A549 treated with Mapracorat at 1 μM for 4 hours (cell line): ENCODE measurements around the gene PTPRH. TPM values are rescaled to one million over a fixed set of nuclear protein-coding genes. Genes with fewer than 3 reads are reported as not detected.

ENCODE experiments used
- total RNA-seq: library from RNA; stranded (reverse); fragments of 200-300 nt; extraction: Qiagen RNA extraction; gene quantifications from 5 replicates; pipeline ENCODE4 v1.2.3, GENCODE V29; 2022

PTPRH gene, protein sequence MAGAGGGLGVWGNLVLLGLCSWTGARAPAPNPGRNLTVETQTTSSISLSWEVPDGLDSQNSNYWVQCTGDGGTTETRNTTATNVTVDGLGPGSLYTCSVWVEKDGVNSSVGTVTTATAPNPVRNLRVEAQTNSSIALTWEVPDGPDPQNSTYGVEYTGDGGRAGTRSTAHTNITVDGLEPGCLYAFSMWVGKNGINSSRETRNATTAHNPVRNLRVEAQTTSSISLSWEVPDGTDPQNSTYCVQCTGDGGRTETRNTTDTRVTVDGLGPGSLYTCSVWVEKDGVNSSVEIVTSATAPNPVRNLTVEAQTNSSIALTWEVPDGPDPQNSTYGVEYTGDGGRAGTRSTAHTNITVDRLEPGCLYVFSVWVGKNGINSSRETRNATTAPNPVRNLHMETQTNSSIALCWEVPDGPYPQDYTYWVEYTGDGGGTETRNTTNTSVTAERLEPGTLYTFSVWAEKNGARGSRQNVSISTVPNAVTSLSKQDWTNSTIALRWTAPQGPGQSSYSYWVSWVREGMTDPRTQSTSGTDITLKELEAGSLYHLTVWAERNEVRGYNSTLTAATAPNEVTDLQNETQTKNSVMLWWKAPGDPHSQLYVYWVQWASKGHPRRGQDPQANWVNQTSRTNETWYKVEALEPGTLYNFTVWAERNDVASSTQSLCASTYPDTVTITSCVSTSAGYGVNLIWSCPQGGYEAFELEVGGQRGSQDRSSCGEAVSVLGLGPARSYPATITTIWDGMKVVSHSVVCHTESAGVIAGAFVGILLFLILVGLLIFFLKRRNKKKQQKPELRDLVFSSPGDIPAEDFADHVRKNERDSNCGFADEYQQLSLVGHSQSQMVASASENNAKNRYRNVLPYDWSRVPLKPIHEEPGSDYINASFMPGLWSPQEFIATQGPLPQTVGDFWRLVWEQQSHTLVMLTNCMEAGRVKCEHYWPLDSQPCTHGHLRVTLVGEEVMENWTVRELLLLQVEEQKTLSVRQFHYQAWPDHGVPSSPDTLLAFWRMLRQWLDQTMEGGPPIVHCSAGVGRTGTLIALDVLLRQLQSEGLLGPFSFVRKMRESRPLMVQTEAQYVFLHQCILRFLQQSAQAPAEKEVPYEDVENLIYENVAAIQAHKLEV
- total RNA-seq: 3.5 to 6.0 TPM (median 5.0 TPM) in 5 replicates

DNA sequence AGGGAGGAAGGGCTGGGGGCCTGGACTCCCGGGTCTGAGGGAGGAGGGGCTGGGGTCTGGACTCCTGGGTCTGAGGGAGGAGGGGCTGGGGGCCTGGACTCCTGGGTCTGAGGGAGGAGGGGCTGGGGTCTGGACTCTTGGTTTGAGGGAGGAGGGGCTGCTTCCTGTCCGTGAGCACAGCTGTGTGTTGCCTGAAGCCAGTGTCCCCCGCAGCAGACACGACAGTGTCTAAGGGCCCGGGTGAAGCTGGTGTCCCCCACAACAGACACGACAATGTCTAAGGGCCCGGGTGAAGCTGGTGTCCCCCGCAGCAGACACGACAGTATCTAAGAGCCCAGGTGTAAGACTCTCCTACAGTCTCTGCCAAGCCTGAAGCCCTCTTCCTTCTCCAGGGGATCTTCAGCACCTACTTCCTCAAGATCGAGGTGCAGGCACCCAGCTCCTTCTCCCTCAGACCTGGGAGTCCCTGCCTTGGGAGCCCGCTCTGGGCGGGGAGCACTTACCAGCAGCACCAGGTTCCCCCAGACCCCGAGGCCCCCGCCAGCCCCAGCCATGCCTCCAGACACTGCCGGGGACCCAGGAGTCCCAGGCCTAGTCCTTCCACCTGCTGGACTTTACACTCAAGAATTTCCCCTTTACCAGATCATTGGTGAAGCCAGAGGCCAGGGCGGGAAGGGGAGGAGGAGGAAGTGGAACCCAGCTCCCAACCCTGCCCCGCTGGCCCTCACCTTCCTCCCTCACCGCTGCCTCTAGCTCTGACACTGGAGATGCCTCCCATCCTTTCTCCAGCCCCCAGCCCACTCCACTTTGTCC lies at the start of gene PTPRH:
TSS of gene PTPRH (minus strand) at position 622 of the 813 bp plus-strand sequence. CDS start at position 554, 68 bp downstream.

GRCh38 chr19:55228403-55229031 lies 19.2 kb upstream of the PTPRH start, which contains the start of gene TMEM86B:
TSS of gene TMEM86B (minus strand) at chr19:55228763. CDS start at chr19:55228741, 22 bp downstream.

GRCh38 chr19:55179606-55180484 lies 29.5 kb downstream of the PTPRH start, which contains the start of gene SYT5:
TSS of gene SYT5 (minus strand) at chr19:55180289. CDS start at chr19:55179041, 1,248 bp downstream.

DNA sequence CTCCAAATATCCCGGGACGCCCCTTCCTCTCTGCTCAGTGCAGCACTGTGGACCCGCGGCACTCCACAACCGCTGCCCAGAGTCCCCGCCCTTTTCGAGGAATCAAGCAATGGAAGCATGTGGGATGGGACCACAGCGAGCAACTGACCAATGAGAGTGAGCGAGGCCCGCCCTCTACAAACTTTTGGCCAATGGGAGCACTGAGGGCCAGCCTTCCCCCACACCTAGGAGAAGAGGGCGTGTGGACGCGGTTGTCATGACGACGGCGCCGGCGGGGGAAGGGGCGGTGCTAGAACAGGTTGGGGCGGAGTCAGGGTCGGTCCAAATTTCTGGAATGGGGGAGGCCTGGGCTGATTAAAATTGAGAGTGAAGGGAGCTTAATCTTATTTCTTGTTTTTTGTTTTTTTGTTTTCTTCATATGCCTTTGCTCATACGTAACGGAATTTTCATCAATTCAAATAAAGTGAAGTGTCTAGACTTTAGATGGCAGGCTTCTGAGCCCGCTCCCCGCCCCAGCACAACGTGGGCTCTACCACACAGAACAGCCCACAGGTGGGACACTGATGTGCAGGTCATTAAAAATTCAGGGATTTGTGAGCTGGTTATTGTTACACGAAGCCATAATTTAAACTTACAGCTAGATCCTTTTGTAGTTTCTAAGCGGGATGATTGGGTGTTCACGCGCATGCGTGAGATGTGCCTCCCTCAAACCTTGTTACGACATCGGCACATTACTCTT lies 42.6 kb downstream of the PTPRH start, which contains the start of gene DNAAF3:
TSS of gene DNAAF3 (minus strand) at position 84 of the 739 bp plus-strand sequence. CDS start 200 bp downstream, outside the sequence.

DNA sequence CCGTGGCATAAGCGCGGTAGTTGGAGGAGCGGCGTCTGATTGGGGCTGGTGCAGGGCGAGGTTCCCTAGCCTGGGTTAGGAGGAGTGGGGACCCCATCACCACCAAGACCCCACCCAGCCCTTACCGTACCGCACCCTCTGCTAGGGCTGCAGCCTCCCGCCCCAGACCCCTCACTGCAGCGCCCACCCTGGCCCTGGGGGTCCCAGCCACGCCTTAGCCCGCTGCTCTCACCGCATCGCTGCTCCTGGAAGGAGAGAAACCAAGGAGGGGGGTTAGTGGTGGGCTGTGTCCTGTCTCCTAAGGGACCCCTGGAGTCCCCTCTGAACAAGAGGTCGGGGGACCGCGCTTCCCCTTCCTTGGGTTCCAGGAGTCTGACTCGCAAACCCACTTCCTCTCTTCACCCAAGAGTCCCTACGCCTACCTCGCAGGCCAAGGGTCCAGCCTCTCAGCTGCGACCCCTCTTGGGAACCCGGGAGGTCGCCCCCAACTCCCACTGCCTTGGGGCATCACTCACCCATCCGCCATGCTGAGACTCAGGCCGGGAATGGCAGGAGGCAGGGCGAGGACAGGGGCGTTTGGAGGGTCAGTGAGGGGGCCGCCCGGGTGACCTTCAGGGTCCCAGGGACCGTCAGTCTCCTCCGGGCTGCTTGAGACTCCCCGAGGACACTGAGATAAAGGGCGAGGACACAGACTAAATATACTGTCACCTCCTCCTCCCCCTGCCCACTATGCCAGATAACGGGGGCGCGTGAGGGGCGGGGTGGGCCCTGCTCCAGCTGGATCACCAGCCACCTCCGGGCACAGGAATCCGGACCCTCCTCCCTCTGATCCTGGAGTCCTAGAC lies 52.0 kb downstream of the PTPRH start, which contains the start of gene TNNI3:
TSS of gene TNNI3 (minus strand) at position 669 of the 845 bp plus-strand sequence. CDS start at position 526, 143 bp downstream.

DNA sequence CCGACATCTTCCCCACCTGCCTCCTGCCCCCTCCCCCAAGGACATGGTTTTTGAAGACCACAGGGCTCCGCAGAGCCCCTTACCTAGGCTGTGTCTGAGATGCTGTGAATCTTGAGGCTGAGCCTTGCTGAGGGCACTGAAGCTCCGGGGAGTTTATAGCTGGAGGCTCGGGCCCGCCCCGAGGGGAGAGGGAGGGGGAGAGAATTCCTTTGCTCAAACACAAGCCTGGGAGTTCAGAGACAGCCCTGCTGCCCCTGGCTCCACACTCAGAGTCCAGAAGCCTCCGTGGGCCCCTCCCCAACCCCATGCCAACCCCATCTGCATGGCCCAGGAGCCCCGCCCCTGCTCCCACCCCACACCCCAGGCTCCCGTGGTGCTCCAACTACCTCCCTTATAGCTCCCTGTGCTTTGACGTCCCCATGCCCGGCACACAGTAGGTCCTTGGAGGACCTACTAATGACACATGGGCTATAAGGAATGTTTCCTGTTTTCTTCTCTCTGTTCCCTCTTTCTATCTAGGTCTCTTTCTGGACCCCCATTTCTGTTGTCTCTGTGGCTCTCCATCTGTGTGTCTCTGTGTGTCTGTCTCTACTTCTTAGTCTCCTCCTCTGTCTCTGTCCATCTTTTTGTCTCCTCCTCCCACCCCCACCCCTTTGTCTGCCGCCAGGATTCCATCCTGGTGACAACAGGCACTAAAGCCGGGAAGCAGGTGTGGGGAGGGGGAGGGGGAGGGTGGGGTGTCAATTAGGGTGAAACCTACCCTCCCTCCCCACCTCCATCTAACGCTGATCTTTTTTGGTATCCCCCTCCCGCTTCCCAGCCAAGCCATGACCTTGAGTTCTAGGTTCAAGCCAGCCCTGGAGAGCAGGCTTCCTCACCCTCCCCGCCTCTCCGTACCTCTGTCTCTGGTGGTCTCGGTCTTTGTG lies 60.0 kb downstream of the PTPRH start, which contains the start of gene TNNT1:
TSS of gene TNNT1 (minus strand) at position 129 of the 926 bp plus-strand sequence. CDS start 2,049 bp downstream, outside the sequence.

Other genes with a start within 250 kb of the PTPRH start
- gene NLRP2, start 243.1 kb downstream of the PTPRH start, total RNA-seq: 23.9 to 26.9 TPM (median 25.8 TPM) in 5 replicates
- gene GP6, start 171.2 kb downstream of the PTPRH start, total RNA-seq: 0.15 to 0.24 TPM (median 0.19 TPM) in 4 of 5 replicates, not detected in the other
- gene RDH13, start 146.4 kb downstream of the PTPRH start, total RNA-seq: 15.8 to 31.4 TPM (median 20.9 TPM) in 5 replicates
- 3.4 to 7.4 TPM (median 6.3 TPM) in 5 replicates for gene EPS8L1, start 133.6 kb downstream of the PTPRH start, total RNA-seq
- 55.7 to 98.5 TPM (median 82.8 TPM) in 5 replicates for gene PPP1R12C, start 91.9 kb downstream of the PTPRH start, total RNA-seq
- gene TNNT1, start 60.3 kb downstream of the PTPRH start, total RNA-seq: 107 to 150 TPM (median 135 TPM) in 5 replicates
- gene TNNI3, start 51.8 kb downstream of the PTPRH start, total RNA-seq: 6.4 to 8.9 TPM (median 7.9 TPM) in 5 replicates
- gene DNAAF3, start 42.9 kb downstream of the PTPRH start, total RNA-seq: 3.6 to 6.9 TPM (median 5.8 TPM) in 5 replicates
- gene SYT5, start 29.2 kb downstream of the PTPRH start, total RNA-seq: 3.0 to 6.1 TPM (median 4.4 TPM) in 5 replicates
- 3.1 to 5.4 TPM (median 3.9 TPM) in 5 replicates for gene TMEM86B, start 19.3 kb upstream of the PTPRH start, total RNA-seq
- 81.0 to 117 TPM (median 113 TPM) in 5 replicates for gene PPP6R1, start 49.5 kb upstream of the PTPRH start, total RNA-seq
- gene HSPBP1, start 70.6 kb upstream of the PTPRH start, total RNA-seq: 118 to 150 TPM (median 135 TPM) in 5 replicates
- 2.9 to 4.1 TPM (median 3.0 TPM) in 5 replicates for gene BRSK1, start 74.5 kb upstream of the PTPRH start, total RNA-seq
- not detected in 5 replicates for gene TMEM150B, start 115.8 kb upstream of the PTPRH start, total RNA-seq
- gene KMT5C, start 130.4 kb upstream of the PTPRH start, total RNA-seq: 3.6 to 8.3 TPM (median 6.7 TPM) in 5 replicates
- gene COX6B2, start 145.2 kb upstream of the PTPRH start, total RNA-seq: 0.33 to 4.4 TPM (median 1.0 TPM) in 5 replicates
- gene GARIN5B, start 153.8 kb upstream of the PTPRH start, total RNA-seq: 0.05 to 0.22 TPM (median 0.08 TPM) in 5 replicates
- gene IL11, start 161.0 kb upstream of the PTPRH start, total RNA-seq: 16.3 to 22.0 TPM (median 18.1 TPM) in 5 replicates
- 1.1 to 2.4 TPM (median 1.5 TPM) in 5 replicates for gene TMEM190, start 167.3 kb upstream of the PTPRH start, total RNA-seq
- gene TMEM238, start 174.8 kb upstream of the PTPRH start, total RNA-seq: 2.5 to 10.7 TPM (median 9.7 TPM) in 5 replicates
- 2,416 to 3,186 TPM (median 2,701 TPM) in 5 replicates for gene RPL28, start 176.4 kb upstream of the PTPRH start, total RNA-seq
- gene UBE2S, start 198.3 kb upstream of the PTPRH start, total RNA-seq: 282 to 492 TPM (median 445 TPM) in 5 replicates
- gene SHISA7, start 233.8 kb upstream of the PTPRH start, total RNA-seq: not detected in 5 replicates